SK-N-SH treated with all-trans-retinoic acid at 6 μM for 48 hours (cell line): Measurements from ENCODE around the gene CEP350.

Experiments
- ATAC-seq: fragments of 200-7000 bp; cut with Tn5 transposase; 3 replicates; pipeline ENCODE4 v1.9.1; 2020; ENCODE audit warnings: mild to moderate bottlenecking, moderate library complexity
- ARNTL ChIP-seq: fragments of 450-650 bp; formaldehyde crosslinking; IDR thresholded peaks from 2 replicates; pipeline ENCODE4 v1.5.0; 2020; ENCODE audit warnings: low read depth, mild to moderate bottlenecking, moderate library complexity, borderline replicate concordance
- BACH2 ChIP-seq: fragments of 250-450 bp; sonication (Bioruptor Pico); IDR thresholded peaks from 2 replicates; pipeline ENCODE4 v1.9.0; 2021; ENCODE audit warnings: mild to moderate bottlenecking, borderline replicate concordance
- ESRRG ChIP-seq: fragments of 250-450 bp; sonication (Bioruptor Pico); IDR thresholded peaks from 2 replicates; pipeline ENCODE4 v1.6.1; 2021; ENCODE audit warnings: mild to moderate bottlenecking
- GLIS3 ChIP-seq: fragments of 250-450 bp; sonication (Bioruptor Pico); IDR thresholded peaks from 2 replicates; pipeline ENCODE4 v1.5.0; 2020; ENCODE audit warnings: mild to moderate bottlenecking, moderate library complexity
- OSR1 ChIP-seq: fragments of 250-450 bp; sonication (Bioruptor Pico); IDR thresholded peaks from 2 replicates; pipeline ENCODE4 v1.8.0; 2022; ENCODE audit warnings: moderate library complexity, mild to moderate bottlenecking, inconsistent platforms
- PPARA ChIP-seq: fragments of 250-450 bp; sonication (Bioruptor Pico); IDR thresholded peaks from 2 replicates; pipeline ENCODE4 v1.5.0; 2020; ENCODE audit warnings: mild to moderate bottlenecking, borderline replicate concordance
- RARB ChIP-seq: fragments of 250-450 bp; sonication (Bioruptor Pico); IDR thresholded peaks from 2 replicates; pipeline ENCODE4 v1.8.0; 2021; ENCODE audit warnings: mild to moderate bottlenecking, moderate library complexity
- SNAI2 ChIP-seq: fragments of 250-450 bp; sonication (Bioruptor Pico); IDR thresholded peaks from 2 replicates; pipeline ENCODE4 v1.5.0; 2020; ENCODE audit warnings: mild to moderate bottlenecking, moderate library complexity
- TCF4 ChIP-seq: fragments of 250-450 bp; sonication (Bioruptor Pico); IDR thresholded peaks from 2 replicates; pipeline ENCODE4 v1.8.0; 2021; ENCODE audit warnings: mild to moderate bottlenecking, moderate library complexity, borderline replicate concordance
- TOX ChIP-seq: fragments of 250-450 bp; sonication (Bioruptor Pico); IDR thresholded peaks from 2 replicates; pipeline ENCODE4 v1.8.0; 2021; ENCODE audit warnings: mild to moderate bottlenecking, moderate library complexity, borderline replicate concordance
- ZC3H10 ChIP-seq: fragments of 250-450 bp; sonication (Bioruptor Pico); IDR thresholded peaks from 2 replicates; pipeline ENCODE4 v1.5.1; 2021; ENCODE audit warnings: mild to moderate bottlenecking, moderate library complexity
- ZFP3 ChIP-seq: fragments of 250-450 bp; sonication (Bioruptor Pico); IDR thresholded peaks from 2 replicates; pipeline ENCODE4 v1.5.0; 2020; ENCODE audit warnings: mild to moderate bottlenecking, moderate library complexity
- ZNF565 ChIP-seq: fragments of 450-650 bp; formaldehyde crosslinking; conservative IDR thresholded peaks from 2 replicates; pipeline ENCODE4 v1.5.0; 2020; ENCODE audit warnings: low read depth, mild to moderate bottlenecking, moderate library complexity
- ZNF70 ChIP-seq: fragments of 450-650 bp; formaldehyde crosslinking; IDR thresholded peaks from 2 replicates; pipeline ENCODE4 v1.5.0; 2020; ENCODE audit warnings: mild to moderate bottlenecking, moderate library complexity
- ZNF8 ChIP-seq: fragments of 450-650 bp; formaldehyde crosslinking; IDR thresholded peaks from 2 replicates; pipeline ENCODE4 v1.5.0; 2020; ENCODE audit warnings: mild to moderate bottlenecking, moderate library complexity
- TF ChIP-seq, protein P1 (sequence below): fragments of 250-450 bp; sonication (Bioruptor Pico); IDR thresholded peaks from 2 replicates; pipeline ENCODE4 v1.8.0; 2020; ENCODE audit warnings: mild to moderate bottlenecking, moderate library complexity, borderline replicate concordance
- TF ChIP-seq, protein P2 (sequence below): fragments of 250-450 bp; sonication (Bioruptor Pico); IDR thresholded peaks from 2 replicates; pipeline ENCODE4 v1.8.0; 2021; ENCODE audit warnings: low read depth, mild to moderate bottlenecking, moderate library complexity, borderline replicate concordance
- TF ChIP-seq, protein P3 (sequence below): fragments of 250-450 bp; sonication (Bioruptor Pico); IDR thresholded peaks from 2 replicates; pipeline ENCODE4 v1.5.1; 2021; ENCODE audit warnings: mild to moderate bottlenecking, moderate library complexity
- TF ChIP-seq, protein P4 (sequence below): fragments of 250-450 bp; sonication (Bioruptor Pico); IDR thresholded peaks from 2 replicates; pipeline ENCODE4 v1.5.1; 2020; ENCODE audit warnings: low read depth, mild to moderate bottlenecking, moderate library complexity
- TF ChIP-seq, protein P5 (sequence below): fragments of 250-450 bp; sonication (Bioruptor Pico); IDR thresholded peaks from 2 replicates; pipeline ENCODE4 v1.5.0; 2020; ENCODE audit warnings: mild to moderate bottlenecking, moderate library complexity

The CEP350 gene

DNA sequence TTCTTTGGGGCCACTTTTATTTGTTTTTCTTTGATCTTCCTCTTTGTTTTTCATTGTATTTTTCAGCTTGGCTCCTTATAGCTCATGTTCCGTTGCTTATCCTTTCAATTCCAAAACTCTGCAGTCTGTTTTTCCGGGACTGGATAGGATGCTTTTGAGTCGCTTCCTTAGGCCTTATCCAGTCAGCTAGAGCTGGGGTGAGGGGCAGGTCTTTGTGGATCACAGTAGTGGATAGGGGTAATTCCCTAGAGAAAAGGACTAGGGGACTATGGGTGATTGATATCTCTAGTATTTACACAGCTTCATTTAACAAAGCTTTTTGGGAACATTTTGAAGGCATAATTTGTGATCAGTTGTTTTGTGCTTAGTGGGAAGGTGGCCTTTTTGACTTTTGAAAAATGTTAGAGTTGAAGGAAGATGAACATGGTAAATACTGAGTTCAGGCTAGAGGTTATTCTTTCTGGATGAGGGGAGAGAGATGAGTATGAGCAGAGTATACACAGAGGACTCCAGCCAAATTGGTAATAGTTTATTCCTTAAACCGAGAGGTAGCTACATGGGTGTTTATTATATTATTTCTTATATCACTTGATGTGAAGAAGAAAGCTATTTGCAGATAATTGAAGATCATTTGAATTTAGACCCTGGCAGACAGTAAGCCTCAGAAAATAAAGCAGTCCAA, 22.5 kb downstream of the CEP350 start:
- TF ChIP-seq ARNTL, result no peak
- TF ChIP-seq, protein P1, sequence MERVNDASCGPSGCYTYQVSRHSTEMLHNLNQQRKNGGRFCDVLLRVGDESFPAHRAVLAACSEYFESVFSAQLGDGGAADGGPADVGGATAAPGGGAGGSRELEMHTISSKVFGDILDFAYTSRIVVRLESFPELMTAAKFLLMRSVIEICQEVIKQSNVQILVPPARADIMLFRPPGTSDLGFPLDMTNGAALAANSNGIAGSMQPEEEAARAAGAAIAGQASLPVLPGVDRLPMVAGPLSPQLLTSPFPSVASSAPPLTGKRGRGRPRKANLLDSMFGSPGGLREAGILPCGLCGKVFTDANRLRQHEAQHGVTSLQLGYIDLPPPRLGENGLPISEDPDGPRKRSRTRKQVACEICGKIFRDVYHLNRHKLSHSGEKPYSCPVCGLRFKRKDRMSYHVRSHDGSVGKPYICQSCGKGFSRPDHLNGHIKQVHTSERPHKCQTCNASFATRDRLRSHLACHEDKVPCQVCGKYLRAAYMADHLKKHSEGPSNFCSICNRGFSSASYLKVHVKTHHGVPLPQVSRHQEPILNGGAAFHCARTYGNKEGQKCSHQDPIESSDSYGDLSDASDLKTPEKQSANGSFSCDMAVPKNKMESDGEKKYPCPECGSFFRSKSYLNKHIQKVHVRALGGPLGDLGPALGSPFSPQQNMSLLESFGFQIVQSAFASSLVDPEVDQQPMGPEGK, result no peak
- no peak for TF ChIP-seq BACH2 (CRISPR knock-in tag)
- TF ChIP-seq, protein P2, sequence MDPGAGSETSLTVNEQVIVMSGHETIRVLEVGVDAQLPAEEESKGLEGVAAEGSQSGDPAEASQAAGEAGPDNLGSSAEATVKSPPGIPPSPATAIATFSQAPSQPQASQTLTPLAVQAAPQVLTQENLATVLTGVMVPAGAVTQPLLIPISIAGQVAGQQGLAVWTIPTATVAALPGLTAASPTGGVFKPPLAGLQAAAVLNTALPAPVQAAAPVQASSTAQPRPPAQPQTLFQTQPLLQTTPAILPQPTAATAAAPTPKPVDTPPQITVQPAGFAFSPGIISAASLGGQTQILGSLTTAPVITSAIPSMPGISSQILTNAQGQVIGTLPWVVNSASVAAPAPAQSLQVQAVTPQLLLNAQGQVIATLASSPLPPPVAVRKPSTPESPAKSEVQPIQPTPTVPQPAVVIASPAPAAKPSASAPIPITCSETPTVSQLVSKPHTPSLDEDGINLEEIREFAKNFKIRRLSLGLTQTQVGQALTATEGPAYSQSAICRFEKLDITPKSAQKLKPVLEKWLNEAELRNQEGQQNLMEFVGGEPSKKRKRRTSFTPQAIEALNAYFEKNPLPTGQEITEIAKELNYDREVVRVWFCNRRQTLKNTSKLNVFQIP (CRISPR knock-in tag), result no peak
- TF ChIP-seq ZFP3 (CRISPR knock-in tag), result no peak
- TF ChIP-seq, protein P3, sequence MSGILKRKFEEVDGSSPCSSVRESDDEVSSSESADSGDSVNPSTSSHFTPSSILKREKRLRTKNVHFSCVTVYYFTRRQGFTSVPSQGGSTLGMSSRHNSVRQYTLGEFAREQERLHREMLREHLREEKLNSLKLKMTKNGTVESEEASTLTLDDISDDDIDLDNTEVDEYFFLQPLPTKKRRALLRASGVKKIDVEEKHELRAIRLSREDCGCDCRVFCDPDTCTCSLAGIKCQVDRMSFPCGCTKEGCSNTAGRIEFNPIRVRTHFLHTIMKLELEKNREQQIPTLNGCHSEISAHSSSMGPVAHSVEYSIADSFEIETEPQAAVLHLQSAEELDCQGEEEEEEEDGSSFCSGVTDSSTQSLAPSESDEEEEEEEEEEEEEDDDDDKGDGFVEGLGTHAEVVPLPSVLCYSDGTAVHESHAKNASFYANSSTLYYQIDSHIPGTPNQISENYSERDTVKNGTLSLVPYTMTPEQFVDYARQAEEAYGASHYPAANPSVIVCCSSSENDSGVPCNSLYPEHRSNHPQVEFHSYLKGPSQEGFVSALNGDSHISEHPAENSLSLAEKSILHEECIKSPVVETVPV (CRISPR knock-in tag), result no peak
- no peak for TF ChIP-seq TCF4 (CRISPR knock-in tag)
- TF ChIP-seq, protein P4, sequence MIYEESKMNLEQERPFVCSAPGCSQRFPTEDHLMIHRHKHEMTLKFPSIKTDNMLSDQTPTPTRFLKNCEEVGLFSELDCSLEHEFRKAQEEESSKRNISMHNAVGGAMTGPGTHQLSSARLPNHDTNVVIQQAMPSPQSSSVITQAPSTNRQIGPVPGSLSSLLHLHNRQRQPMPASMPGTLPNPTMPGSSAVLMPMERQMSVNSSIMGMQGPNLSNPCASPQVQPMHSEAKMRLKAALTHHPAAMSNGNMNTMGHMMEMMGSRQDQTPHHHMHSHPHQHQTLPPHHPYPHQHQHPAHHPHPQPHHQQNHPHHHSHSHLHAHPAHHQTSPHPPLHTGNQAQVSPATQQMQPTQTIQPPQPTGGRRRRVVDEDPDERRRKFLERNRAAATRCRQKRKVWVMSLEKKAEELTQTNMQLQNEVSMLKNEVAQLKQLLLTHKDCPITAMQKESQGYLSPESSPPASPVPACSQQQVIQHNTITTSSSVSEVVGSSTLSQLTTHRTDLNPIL (CRISPR knock-in tag), result no peak
- TF ChIP-seq ZNF565 (CRISPR knock-in tag), result no peak
- no peak for TF ChIP-seq TOX (CRISPR knock-in tag)
- no peak for TF ChIP-seq RARB (CRISPR knock-in tag)
- no peak for TF ChIP-seq ZC3H10 (CRISPR knock-in tag)
- TF ChIP-seq ZNF8 (CRISPR knock-in tag), result no peak
- no peak for TF ChIP-seq PPARA (CRISPR knock-in tag)
- no peak for TF ChIP-seq SNAI2
- TF ChIP-seq OSR1 (CRISPR knock-in tag), result no peak
- TF ChIP-seq ESRRG (CRISPR knock-in tag), result no peak
- TF ChIP-seq GLIS3 (CRISPR knock-in tag), result no peak

DNA sequence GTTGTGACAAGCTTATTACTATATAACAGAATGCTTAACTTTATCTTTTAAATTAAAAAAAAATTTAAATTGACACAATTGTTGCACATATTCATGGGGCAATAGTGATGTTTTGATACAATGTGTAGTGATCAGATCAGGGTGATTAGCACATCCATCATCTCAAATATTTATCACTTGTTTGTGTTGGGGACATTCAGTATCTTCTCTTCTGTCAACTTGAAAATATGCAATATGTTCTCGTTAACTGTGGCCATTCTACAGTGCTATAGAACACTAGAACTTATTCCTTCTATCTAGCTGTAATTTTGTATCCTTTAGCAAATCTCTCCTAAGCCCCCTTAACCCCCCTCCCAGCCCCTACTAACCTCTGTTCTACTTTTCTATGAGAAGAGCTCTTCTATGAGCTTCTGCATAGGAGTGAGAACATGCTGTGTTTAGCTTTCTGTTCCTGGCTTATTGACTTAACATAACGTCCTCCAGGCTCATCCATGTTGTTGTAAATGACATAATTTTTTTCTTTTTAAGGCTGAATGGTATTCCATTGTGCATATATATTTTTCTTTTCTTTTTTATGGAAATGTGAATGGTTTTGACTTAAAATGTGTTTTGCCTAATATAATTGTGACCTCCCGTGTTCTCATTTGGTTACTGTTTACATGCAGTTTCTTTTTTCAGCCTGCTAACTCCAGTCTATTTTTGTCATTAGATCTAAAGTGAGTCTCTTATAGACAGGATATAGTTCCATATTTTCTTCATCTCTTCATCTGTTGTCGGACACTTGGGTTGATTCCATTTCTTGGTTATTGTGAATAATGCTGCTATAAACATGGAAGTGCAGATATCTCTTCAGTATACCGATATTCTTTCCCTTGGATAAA, 23.8 kb downstream of the CEP350 start:
- ATAC-seq, result no peak
- TF ChIP-seq ESRRG (CRISPR knock-in tag), result no peak
- TF ChIP-seq ZC3H10 (CRISPR knock-in tag), result no peak
- TF ChIP-seq SNAI2, result no peak
- no peak for TF ChIP-seq RARB (CRISPR knock-in tag)
- TF ChIP-seq, protein P2 (CRISPR knock-in tag), result no peak
- TF ChIP-seq ZNF70 (CRISPR knock-in tag), result no peak
- no peak for TF ChIP-seq OSR1 (CRISPR knock-in tag)
- no peak for TF ChIP-seq ZNF565 (CRISPR knock-in tag)
- TF ChIP-seq ZFP3 (CRISPR knock-in tag), result no peak

More for the DNA sequence above, 22.5 kb downstream of the CEP350 start:
- ATAC-seq, result no peak

DNA sequence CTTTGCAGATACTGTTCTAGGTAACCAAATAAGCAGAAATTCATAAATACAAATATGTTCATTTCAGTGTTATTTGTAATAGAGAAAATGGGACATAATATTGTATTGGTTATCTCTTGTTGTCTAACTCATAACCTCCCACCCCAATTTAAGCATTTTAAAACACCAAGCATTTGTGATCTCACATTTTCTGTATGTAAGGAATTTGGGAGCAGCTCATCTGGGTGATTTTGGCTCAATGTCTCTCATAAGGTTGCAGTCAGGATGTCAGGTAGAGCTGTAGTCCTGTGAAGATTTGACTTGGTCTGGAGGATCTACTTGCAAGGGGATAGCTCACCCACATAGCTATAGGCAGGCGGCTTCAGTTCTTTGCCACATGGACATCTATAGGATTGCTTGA, 29.5 kb downstream of the CEP350 start:
- ATAC-seq, result no peak
- TF ChIP-seq ESRRG (CRISPR knock-in tag) (no peak), ZFP3 (CRISPR knock-in tag) (no peak), TCF4 (CRISPR knock-in tag) (no peak), ZNF565 (CRISPR knock-in tag) (no peak)
- TF ChIP-seq, protein P1, result no peak
- TF ChIP-seq, protein P2 (CRISPR knock-in tag), result no peak
- TF ChIP-seq, protein P5, sequence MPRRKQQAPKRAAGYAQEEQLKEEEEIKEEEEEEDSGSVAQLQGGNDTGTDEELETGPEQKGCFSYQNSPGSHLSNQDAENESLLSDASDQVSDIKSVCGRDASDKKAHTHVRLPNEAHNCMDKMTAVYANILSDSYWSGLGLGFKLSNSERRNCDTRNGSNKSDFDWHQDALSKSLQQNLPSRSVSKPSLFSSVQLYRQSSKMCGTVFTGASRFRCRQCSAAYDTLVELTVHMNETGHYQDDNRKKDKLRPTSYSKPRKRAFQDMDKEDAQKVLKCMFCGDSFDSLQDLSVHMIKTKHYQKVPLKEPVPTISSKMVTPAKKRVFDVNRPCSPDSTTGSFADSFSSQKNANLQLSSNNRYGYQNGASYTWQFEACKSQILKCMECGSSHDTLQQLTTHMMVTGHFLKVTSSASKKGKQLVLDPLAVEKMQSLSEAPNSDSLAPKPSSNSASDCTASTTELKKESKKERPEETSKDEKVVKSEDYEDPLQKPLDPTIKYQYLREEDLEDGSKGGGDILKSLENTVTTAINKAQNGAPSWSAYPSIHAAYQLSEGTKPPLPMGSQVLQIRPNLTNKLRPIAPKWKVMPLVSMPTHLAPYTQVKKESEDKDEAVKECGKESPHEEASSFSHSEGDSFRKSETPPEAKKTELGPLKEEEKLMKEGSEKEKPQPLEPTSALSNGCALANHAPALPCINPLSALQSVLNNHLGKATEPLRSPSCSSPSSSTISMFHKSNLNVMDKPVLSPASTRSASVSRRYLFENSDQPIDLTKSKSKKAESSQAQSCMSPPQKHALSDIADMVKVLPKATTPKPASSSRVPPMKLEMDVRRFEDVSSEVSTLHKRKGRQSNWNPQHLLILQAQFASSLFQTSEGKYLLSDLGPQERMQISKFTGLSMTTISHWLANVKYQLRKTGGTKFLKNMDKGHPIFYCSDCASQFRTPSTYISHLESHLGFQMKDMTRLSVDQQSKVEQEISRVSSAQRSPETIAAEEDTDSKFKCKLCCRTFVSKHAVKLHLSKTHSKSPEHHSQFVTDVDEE (CRISPR knock-in tag), result no peak
